Activated CD8-positive, alpha-beta memory T cell treated with anti-CD3 and anti-CD28 coated beads, Interleukin-2, amount 50 U/mL, for 1 hour (primary cell): ENCODE results near the gene PSMB11.
A peak's percentile ranks its signal among the peaks of the same experiment; 100 is the strongest.
"Not testable (repeated sequence)": the region's sequence is repeated elsewhere in the genome, so short reads cannot be mapped to it uniquely, and the experiment has no call there.

ENCODE experiments used
- DNase-seq: peaks from one replicate; pipeline ENCODE4 v3.0.0-alpha.2; 2020; ENCODE audit errors: extremely low read depth

Gene PSMB11, protein sequence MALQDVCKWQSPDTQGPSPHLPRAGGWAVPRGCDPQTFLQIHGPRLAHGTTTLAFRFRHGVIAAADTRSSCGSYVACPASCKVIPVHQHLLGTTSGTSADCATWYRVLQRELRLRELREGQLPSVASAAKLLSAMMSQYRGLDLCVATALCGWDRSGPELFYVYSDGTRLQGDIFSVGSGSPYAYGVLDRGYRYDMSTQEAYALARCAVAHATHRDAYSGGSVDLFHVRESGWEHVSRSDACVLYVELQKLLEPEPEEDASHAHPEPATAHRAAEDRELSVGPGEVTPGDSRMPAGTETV

DNA sequence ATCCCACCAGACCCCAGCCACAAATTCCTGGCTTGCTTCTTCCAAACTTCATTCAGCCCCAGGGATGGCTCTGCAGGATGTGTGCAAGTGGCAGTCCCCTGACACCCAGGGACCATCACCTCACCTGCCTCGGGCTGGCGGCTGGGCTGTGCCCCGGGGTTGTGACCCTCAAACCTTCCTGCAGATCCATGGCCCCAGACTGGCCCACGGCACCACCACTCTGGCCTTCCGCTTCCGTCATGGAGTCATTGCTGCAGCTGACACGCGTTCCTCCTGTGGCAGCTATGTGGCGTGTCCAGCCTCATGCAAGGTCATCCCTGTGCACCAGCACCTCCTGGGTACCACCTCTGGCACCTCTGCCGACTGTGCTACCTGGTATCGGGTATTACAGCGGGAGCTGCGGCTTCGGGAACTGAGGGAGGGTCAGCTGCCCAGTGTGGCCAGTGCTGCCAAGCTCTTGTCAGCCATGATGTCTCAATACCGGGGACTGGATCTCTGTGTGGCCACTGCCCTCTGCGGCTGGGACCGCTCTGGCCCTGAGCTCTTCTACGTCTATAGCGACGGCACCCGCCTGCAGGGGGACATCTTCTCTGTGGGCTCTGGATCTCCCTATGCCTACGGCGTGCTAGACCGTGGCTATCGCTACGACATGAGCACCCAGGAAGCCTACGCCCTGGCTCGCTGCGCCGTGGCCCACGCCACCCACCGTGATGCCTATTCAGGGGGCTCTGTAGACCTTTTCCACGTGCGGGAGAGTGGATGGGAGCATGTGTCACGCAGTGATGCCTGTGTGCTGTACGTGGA, at the start of gene PSMB11:
PSMB11 (plus strand) TSS at position 51 of the 804 bp plus-strand sequence; CDS start at position 65, 14 bp downstream.
- DNase-seq = no peak

DNA sequence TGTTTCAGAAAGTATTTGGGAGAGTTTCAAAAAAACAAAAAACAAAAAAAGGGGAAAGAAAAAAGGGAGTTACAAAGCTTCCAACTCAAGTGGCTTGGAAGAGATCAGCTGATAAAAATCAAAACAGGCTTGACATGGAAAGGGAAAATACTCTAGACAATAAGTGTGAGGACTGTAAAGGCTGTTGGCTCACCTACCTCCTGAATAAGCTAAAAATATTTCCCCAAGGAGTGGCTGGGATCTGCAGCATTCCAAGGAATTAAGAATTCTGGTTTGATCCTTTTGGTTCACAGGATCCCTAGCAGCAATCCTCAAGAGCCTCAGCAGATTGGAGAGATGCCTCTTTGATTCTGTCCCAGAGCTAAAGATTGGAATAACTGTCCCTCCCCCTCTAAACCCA, 48.5 kb upstream of the PSMB11 start:
- no peak for DNase-seq

DNA sequence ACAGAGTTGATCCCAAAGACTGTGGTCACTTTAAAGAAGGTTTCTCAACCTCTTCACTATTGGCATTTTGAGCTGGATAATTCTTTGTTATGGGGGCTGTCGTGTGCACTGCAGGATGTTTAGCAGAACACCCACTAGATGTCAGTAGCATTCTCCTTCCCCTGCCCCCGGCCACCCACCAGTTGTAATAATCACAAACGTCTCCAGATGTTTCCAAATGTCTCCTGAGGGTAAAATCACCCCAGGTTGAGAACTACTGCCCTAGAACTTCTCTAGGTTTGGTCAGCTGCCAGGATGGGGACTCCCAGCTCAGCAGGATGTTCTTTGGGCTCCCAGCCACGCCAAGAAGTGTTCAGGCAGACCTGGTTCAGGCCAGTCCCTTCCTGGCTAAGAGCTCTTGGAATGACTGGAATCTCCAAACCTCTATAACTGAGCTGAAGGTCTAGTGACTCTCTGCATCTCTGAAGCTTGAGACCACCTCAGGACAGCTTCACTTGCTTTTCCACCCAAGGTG, 47.2 kb upstream of the PSMB11 start:
- DNase-seq = no peak

DNA sequence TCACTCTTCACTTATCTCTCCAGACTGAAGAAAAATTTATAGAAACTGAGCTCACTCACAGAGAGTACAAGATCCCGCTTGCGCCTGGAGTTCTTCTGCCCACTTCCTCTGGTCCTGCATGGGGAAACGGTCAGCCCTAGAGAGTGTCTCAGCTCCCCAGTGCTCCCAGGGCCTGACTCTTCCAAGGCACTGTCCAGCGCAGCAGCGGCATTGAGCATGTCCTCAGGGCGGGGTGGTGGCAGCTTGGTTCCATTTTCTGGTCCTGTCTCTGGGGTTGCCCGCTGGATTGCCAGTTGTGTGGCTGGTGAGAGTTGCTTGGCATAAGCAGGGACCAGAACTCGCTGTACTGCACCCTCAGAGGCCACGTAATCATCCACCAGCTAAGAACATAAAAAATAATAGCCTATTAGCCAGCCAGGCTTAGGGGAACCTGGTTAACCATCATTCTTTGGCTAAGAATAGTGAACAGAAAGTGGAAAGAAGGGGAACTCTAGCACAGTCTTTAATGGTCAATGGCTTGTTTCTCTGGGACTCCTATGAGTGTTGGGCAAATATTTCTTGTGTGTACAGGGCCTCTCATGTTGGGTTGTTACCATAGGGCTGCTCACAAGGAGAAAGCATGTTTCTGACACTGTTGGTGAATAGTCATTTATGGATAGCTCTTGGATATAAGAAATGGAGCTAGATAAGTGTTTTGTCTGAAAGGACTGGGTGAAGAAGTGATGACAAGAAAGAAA, 46.0 kb upstream of the PSMB11 start:
- no peak for DNase-seq

DNA sequence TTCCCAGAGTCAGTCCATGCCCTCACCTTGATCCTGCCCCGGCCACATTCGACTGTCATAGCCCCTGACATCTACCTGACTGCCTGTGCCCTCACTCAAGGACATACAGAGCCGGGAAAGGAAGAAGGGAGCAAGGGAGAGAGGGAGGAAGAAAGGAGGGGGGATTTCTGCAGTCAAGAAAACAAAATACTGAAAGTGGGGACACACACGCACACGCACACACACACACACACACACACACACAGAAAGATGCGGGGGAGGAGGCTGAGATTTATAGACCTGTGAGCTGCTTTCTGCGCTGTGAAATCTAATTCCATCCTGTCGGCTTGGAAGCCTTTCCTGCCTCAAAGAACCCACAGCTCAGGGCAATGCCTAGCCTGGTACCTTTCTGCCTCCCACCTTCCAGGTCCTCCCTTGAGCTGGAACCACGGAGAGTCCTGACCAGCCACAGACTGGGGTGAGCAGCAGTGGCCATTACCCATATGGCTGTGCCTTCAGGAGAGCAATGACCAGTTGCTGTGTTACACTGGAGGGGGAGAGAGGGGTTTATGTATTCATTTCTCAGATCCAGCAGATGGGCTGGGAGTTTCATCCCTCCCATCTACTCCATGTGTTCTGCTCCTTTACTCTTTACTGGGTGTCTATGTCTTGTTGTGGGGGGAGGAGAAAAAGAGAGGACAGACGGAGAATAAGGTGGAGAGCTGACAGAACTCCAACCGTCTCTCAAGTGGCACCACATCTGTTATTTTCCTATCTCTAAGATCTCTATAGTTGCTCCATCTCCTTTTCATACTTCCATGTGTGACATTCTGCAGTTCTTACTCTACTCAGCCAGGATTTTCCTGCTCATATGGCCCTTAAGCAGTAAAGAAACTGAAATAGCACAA, 45.0 kb upstream of the PSMB11 start:
- no peak for DNase-seq

DNA sequence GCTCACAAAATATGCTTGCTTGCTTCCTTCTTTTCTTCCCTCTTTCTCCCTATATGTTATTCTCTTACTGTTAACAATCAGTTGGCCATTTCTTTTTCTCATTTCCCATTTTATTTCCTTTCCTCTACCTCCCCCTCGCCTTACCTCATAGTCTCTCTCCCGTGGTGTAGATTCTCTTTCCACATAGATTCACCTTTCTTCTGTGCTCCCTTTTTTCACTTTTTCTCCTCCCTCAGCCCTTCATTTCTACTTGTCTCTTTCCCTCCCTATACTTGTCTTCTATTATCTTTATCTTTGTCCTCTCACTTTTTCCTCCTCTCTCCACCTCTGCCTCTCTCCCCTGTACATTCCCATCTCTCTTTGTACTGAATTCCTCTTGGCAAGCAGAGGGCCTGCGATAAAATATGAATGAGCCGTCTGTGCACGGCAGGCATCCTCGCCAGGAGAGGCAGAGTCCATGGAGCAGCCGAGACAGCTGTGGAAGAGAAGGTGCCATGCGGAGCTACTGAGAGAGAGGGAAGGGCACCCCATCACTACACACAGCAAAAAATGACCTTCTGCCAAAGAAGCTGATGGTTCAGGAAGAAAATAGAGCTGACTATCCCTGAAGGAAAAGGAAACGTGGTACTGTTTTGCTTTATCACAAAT, 44.2 kb upstream of the PSMB11 start:
- no peak for DNase-seq

DNA sequence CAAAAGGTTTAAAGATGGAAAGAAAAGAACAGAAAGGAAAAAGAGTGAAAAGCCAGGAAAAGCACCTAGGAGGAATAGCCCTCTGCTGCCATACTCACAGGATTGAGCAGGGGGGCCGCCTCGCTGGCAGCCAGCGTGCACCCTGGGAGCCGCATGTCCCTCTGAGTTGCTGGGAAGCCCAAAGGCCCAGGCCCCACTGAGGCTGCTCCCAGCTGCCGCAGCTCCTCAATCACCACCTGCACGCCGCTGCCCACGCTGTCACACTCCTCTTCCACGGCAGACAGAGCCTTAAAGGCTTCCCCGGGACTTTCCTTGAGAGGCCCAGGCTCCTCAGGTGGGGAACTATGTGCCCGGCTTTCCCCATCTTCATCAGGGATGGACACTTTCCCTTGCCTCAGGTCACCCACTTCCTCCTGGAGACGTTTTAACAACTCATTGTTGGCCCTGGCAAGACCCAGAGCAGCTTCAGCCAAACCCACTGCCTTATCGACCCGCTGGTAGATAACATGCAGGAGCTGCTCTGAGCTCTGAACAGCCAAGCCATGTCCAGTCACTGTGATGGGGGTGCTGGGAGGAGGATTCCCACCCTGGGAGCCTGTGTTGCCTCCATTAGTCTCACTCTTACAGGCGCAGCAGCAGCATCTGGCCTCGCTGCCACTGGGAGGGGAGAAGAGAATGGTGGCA, 43.5 kb upstream of the PSMB11 start:
- no peak for DNase-seq

DNA sequence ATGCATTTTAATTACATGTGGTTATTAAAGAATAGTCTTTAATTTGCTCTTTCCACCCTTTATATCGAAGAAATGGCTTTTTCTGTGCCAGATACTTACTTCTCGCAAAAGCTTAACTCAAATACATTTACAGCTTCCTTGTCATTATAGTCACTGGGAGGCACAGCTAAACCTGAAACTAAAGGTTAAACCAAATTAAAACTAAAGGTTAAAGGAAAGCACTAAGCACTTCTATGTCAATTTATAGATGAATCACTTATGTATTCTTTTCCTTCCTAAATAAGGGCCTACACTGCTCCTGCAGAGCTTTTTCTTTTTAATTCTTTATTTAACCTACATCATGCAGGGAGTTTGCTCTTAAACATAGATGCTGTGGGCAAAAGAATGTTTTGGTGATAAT, 41.2 kb upstream of the PSMB11 start:
- no peak for DNase-seq

DNA sequence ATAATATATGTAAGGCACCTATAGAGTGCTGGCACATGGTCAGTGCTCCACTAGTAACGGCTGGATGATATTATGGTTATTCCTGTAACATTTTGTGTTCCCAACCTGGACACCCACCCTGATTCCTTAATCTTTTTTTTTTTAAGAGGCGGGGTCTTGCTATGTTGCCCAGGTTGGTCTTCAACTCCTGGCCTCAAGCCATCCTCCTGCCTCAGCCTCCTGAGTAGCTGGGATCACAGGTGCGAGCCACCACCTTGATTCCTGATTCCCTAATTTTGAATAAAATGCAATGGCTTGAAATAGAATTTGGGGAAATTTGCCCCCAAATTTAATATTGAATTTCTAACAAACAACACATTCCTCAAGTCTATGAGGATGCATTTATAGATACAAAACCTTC, 39.4 kb upstream of the PSMB11 start:
- no peak for DNase-seq

DNA sequence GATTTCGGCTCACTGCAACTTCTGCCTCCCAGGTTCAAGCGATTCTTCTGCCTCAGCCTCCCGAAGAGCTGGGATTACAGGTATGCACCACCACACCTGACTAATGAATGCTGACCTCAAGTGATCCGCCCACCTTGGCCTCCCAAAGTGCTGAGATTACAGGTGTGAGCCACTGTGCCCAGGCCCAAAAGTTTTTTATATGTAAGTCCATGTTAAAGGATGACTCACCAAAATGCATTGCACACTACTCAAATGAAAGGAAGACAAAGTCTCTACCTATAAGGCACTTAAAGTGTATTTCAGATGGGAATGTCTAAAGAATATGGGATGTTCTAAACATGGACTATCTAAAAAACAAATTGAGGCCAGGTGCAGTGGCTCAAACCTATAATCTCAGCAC, 37.7 kb upstream of the PSMB11 start:
- DNase-seq = not testable (repeated sequence)

DNA sequence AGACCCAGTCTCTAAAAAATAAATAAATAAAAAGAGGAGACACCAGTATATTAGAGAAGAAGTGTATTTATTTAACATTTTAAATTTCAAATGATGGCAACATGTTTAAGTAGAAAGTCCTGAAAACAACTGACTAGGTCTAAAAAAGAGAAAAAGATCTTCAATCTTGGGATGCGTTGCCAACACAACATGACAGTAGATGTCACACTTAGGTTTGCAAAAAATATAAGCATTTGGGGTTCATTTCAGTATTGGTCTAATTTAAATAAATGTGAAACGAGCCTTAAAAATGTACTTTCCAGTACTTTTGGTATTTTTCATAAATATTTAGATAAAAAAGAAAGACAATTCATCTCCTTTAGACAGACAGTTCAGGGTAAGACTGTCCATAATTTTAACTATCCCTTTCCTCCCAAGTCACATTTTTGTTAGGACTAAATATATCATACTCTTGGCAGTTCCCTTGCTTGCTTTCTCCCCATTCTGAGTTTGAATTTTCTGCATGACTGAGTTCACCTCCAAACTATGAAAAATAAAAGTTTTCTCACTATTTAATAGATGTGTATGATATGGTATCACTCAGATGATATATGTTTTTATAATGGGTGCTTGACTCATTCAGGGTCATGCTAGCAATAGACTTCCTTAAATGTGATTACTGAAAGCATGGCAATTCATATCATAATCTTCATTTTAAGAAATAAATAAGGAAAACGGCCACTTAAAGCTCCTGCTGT, 36.4 kb upstream of the PSMB11 start:
- no peak for DNase-seq

DNA sequence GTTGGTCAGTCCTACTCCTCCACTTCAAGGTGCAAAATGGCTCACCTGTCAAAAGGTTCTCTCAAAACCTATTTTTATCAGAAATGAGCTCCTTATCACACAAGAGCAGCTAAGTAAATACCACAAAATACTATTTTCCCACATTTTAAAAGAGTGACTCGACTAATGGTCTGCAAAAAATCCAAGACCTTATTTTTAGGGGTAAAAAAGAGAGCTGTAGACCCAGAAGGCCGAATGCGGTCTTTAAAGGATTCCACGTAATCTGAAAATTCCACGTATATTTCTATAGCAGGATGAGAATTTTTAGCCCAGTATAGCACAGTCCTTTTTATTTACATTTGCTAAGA, 35.9 kb upstream of the PSMB11 start:
- no peak for DNase-seq

DNA sequence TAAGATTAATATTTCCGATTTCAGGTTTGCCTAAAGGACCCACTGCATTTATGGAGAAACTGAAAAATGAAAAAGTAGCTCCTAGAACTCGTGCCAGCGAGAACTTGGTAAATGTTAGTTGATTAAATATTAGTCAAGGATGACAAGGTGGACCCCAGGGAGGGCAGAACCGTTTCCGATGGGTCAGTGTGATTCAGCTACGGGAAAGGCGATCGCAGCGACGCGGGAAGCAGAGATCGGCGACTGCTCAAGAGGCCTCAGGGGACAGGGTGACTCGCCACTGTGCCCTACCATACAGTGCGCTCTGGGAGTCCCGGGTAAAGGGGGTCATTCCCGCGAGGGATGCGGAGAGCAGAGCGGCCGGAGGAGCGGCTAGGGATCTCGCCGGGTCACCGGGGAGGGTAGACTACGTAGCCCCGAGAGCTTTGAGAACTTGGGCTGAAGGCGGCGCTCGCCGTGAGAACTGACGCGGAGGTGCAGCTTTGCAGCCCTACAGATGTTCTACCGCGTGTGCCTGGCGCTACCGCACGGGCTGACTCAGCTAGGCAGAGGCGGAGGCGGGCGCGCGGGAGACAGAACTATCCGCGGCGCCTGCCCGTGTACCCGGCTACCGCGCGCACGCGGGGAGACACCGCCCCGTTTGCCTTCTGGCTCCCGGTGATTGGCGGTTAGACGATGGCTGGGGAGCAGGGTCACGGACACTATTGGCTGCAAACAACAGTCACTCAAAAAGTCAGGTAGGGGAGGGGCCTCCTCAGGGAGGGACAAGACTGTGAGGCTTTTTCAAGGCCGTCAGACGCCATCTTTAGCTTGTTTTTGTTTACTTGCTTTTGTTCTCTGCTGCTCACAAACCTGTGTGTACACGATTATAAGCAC, 35.2 kb upstream of the PSMB11 start:
- DNase-seq = peak; percentile 92

DNA sequence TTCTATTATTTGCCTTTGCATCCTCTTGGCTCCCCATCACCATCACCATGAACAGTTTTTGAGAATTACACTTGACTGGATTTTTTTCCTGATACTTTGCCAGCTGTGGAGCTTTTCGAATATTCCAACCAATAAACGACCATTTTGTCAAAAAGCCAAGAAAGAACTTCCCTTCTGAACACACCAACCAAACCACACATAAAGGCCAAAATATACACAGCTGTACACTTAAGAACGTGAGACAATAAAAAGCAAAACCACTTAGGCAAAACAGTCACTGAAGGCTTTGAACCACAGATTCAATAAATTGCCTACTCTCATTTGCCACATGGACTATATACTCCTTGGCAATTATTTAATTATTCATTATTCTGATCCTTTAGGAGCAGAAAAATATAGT, 33.2 kb upstream of the PSMB11 start:
- DNase-seq = no peak

DNA sequence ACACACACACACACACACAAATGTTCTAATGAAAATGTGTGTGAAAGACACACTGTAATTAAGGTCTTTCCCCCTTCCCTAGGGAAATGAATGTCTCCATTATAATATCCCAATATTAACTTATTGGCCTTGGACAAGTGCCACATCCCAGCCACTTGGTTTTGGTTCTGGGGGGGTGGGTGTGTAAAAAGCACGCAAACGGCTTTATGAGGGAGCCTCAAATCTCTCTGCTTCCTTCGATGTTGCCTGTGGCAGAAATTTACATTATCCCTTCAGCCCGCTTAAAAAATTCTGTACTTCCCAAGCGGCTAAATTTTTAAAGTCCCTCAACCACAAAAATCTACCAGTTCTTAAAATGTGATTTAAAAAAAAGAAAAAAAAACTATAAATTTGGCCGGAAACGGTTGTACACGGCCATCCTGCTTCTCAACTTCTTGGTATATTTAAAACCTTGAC, 32.5 kb upstream of the PSMB11 start:
- no peak for DNase-seq

DNA sequence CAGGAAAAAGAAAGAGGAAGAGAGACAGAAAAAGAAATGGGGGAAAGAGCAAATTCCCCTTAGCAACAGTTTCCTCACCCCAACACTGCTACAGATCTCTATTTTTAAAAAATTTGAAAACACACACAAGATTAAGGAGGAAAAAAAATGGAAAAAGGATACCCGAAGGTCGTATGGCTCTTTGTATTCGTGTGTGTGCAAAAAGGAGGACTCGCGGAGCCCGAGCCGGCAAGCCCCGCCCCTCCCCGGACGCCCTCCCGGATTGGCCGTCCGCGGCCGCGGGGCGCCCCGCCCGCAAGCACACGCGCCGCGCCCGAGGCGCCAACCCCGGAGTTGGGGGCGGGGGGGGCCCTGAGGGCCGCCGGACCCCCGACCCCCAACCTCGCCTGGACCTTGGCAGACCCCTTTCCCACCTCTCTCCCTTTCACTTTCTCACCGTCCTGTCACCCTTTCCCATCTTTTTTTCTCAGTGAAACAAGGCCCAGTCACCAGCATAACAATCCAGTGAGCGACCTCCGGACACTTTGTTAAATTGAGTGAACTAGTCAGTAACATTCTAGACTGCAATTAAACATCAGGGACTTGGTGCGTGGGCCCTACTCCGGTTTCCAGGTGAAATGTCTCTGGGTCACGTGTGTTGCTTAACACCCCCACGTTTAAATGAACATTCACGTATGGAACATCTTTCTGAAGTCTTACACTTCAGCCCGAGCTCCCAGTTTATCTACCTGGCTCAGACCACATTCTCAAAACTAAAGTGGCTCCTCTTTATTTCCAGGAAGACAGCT, 31.9 kb upstream of the PSMB11 start, which contains the start of gene C14orf93:
C14orf93 (minus strand) TSS at position 205 of the 788 bp plus-strand sequence. CDS start 11,120 bp downstream, outside the sequence.
- peak; percentile 37 for DNase-seq

DNA sequence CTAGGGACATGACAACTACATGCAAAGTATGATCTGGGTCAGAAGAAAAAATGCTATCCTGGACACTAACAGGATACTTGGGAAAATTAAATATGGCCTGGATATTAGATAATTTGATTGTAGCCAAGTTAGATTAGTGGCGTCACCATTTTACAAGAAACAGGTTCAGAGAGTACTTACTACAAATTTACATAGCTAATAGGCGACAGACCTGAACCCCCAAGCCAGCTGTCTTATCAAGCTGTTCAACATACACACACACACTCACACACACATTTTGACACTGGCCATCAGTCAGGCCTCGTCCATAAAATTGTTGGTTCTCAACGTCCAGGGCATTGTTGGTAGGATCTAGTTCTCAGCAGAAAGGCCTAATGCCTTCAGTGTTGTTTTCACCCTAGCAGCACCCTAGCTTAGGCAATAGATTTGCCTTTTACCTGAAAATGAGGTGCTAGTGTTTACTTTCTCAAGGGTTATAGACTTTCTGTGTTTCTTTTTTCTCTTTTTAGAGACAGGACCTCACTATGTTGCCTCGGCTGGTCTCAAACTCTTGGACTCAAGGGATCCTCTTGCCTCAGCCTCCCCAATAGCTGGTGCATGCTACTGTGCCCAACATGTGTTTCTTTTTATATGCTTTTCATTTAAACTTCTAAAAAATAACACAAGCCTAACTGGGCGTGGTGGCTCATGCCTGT, 28.8 kb upstream of the PSMB11 start:
- no peak for DNase-seq
